Measurements from ENCODE around the gene GBGT1. TPM values are rescaled to one million over a fixed set of nuclear protein-coding genes. Genes with fewer than 3 reads are reported as not detected.
A peak's percentile ranks its signal among the peaks of the same experiment; 100 is the strongest.

GBGT1 gene
- total RNA-seq, 4 donors from 2014 or later = 7.0 to 49.5 (median 14.1) TPM

DNA sequence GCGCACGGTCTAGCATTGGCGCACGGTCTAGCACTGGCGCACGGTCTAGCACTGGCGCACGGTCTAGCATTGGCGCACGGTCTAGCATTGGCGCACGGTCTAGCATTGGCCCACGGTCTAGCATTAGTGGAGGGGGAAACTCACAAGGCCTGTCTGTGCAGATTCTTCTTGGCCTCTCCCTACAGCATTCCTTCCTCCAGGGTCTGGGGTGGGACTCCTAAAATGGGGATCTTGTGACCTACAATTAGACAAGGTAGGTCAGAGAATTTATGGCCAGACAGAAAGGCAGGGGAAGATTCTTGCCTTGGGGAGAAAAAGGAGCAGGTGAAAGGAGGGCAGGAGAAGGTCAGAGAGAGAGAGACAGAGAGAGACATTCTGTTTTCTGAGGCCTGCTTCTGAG lies 5.4 kb upstream of the GBGT1 start:
- TF ChIP-seq, protein P1, sequence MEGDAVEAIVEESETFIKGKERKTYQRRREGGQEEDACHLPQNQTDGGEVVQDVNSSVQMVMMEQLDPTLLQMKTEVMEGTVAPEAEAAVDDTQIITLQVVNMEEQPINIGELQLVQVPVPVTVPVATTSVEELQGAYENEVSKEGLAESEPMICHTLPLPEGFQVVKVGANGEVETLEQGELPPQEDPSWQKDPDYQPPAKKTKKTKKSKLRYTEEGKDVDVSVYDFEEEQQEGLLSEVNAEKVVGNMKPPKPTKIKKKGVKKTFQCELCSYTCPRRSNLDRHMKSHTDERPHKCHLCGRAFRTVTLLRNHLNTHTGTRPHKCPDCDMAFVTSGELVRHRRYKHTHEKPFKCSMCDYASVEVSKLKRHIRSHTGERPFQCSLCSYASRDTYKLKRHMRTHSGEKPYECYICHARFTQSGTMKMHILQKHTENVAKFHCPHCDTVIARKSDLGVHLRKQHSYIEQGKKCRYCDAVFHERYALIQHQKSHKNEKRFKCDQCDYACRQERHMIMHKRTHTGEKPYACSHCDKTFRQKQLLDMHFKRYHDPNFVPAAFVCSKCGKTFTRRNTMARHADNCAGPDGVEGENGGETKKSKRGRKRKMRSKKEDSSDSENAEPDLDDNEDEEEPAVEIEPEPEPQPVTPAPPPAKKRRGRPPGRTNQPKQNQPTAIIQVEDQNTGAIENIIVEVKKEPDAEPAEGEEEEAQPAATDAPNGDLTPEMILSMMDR (IDR thresholded peaks at IDR 0.05) = no peak
- TF ChIP-seq POLR2A (IDR thresholded peaks at IDR 0.05) = no peak
- no peak for DNase-seq

DNA sequence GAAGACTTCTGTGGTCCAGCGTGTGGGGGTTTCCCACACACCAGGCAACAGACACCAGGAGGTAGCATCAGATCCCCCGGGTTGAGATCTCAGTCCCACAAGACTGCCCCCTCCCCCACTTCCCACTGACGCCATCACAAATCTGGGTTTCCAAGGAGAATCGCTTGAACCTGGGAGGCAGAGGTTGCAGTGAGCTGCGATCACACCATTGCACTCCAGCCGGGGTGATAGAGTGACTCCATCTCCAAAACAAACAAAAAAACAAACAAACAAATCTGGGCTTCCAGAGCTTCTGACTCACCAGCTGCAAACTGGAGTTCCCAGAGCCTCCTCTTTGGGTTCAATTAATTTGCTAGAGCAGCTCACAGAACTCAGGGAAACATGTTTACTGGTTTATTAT lies 4.7 kb upstream of the GBGT1 start:
- Histone ChIP-seq H3K4me1 (peaks cover 0 to 10% (median 4%) of the 10 kb centered on the region in 4 donors), H3K9me3 (no peaks in the 10 kb centered on the region), H3K36me3 (no peaks in the 10 kb centered on the region), H3K27me3 (no peaks in the 10 kb centered on the region), H3K27ac (no peak overlapping the region), H3K4me3 (no peak overlapping the region)
- no peak for DNase-seq
- TF ChIP-seq, protein P1 (IDR thresholded peaks at IDR 0.05) = no peak
- no peak for TF ChIP-seq POLR2A (IDR thresholded peaks at IDR 0.05)

More for the DNA sequence above, 5.4 kb upstream of the GBGT1 start:
- no peaks in the 10 kb centered on the region for H3K27me3 ChIP-seq
- H3K27ac ChIP-seq = no peak overlapping the region
- H3K4me1 ChIP-seq = peaks cover 0 to 5% (median 2%) of the 10 kb centered on the region in 4 donors
- H3K4me3 ChIP-seq = no peak overlapping the region
- H3K9me3 ChIP-seq = no peaks in the 10 kb centered on the region
- no peaks in the 10 kb centered on the region for H3K36me3 ChIP-seq

DNA sequence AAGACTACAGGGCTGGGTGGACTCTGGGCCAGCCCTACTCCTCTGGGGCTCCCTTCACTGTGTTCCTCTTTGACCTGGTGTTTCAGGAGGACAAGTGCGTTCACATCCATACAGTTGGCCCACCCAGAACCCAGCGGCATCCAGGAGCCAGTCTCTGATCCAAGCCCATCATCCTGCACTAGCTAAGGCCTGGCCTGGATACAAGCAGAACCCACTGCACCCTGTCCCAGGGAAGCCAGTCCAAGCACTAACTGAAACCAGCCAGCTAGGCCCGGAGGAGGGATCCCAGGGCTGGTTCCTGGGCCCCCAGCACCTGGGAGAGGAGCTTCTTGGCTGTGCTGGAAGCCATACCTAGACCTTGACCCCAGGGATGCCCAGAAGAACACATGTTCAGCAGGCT lies 4.1 kb upstream of the GBGT1 start:
- Histone ChIP-seq H3K9me3 (no peaks in the 10 kb centered on the region), H3K27me3 (no peaks in the 10 kb centered on the region), H3K36me3 (no peaks in the 10 kb centered on the region), H3K4me1 (peaks cover 0 to 16% (median 5%) of the 10 kb centered on the region in 4 donors), H3K4me3 (no peak overlapping the region), H3K27ac (no peak overlapping the region)
- DNase-seq = peak in 2 of 3 donors; percentile 25
- TF ChIP-seq POLR2A (IDR thresholded peaks at IDR 0.05) = no peak
- TF ChIP-seq, protein P1 (IDR thresholded peaks at IDR 0.05) = no peak

DNA sequence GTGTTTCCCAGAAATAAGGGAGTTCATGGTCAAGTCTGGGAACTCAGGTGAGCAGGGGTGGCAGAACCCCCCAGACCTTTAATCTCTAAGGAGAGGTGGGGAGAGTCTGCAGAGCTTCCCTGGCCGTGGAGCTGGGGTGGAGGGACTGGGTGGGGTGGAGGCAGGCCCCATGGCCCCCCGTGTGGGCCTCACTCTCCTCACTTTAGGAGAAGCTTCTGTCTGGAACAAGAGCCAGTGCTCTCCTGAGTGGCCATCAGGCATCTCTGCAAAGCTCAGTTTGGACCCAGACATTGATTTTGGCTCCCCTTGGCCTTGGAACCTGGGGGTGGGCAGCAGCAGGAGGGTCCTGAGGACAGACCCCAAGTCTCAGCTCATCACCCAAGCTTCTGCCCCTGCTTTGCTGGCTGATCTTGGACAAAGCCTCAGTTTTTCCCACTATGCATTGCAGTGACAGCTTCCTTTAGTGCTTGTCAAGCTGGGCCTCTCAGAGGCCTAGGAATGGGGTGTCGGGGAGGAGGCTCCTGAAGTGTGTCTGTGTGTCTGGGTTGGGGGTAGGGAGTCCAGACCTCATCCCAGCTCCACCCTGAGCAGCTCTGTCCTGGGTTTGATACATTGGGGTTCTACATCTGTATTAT lies 3.5 kb upstream of the GBGT1 start:
- TF ChIP-seq, protein P1 (IDR thresholded peaks at IDR 0.05) = no peak
- TF ChIP-seq POLR2A (IDR thresholded peaks at IDR 0.05) = no peak
- peak in 1 of 3 donors; percentile 21 for DNase-seq

DNA sequence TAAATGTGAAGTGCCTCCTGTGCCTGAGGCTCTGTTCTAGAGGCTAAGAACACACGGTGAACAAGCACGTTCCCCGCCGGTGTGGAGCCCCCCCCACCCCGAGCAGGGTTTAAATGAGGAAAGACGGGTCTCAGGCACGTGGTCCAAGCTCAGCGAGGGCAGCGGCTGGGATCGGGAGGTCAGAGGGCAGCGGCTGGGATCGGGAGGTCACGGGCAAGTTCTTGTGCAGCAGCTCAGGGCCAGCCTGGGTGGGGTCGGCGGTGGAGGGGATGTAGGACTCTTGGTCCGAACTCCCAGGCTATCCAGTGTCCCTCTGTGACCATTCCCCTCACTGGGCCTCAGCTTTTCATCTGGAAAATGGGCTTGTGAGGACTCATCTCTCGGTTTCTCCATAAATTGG lies 2.7 kb upstream of the GBGT1 start:
- H3K9me3 ChIP-seq = no peaks in the 10 kb centered on the region
- no peaks in the 10 kb centered on the region for H3K36me3 ChIP-seq
- H3K27ac ChIP-seq = no peak overlapping the region
- no peak overlapping the region for H3K4me3 ChIP-seq
- DNase-seq = peak in 2 of 3 donors; percentile 39 to 44
- H3K4me1 ChIP-seq = peaks cover 0 to 24% (median 6%) of the 10 kb centered on the region in 4 donors
- TF ChIP-seq POLR2A (IDR thresholded peaks at IDR 0.05) = no peak
- TF ChIP-seq, protein P1 (IDR thresholded peaks at IDR 0.05) = no peak
- no peaks in the 10 kb centered on the region for H3K27me3 ChIP-seq

More for the DNA sequence above, 3.5 kb upstream of the GBGT1 start:
- no peak overlapping the region for H3K27ac ChIP-seq
- H3K9me3 ChIP-seq = no peaks in the 10 kb centered on the region
- H3K4me1 ChIP-seq = peaks cover 0 to 22% (median 6%) of the 10 kb centered on the region in 4 donors
- H3K27me3 ChIP-seq = no peaks in the 10 kb centered on the region
- H3K4me3 ChIP-seq = no peak overlapping the region
- H3K36me3 ChIP-seq = no peaks in the 10 kb centered on the region

Data from Peyer's patch (tissue), 4 donors.